Measurements from ENCODE around the gene SH3RF1.

The SH3RF1 gene

DNA sequence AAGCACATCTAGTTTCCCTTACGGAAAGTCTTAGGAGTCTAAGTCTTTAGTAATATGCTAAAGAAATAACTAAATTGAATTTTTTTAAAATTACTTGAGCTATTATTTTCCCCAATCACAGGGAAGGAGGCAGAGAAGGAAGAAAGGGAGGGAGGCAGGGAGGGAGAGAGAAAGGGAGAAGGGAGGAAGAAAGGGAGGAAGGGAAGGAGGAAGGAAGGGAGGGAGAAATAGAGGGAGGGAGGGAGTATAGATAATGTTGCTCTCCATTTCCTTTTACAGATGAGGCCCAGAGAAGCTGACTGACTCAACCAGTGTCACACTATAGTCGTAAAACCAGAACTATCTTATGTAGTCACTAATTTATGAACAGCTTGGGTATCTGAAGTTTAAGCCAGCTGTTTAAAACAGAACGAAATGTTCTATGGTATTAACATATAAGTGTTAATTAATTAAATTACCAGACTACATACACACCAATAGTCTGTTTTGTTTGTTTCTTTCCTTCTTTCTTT is 14.6 kb downstream of the SH3RF1 start:
- H3K23ac ChIP-seq (ENCODE audit: low read length), result no peak overlapping the region
- no peak overlapping the region for H2BK120ac ChIP-seq (ENCODE audit: insufficient read depth, low read length, poor library complexity)
- no peak overlapping the region for H4K91ac ChIP-seq (ENCODE audit: low read depth, low read length)
- peaks cover 4% of the 10 kb centered on the region for H3K79me1 ChIP-seq (ENCODE audit: low read length)
- H3K4me2 ChIP-seq (ENCODE audit: low read length), result no peak overlapping the region
- no peak overlapping the region for H3K4me3 ChIP-seq (ENCODE audit: low read depth, low read length)
- no peaks in the 10 kb centered on the region for H3K27me3 ChIP-seq (ENCODE audit: insufficient read depth, low read length)
- no peaks in the 10 kb centered on the region for H3K36me3 ChIP-seq (ENCODE audit: control insufficient read depth in 1 of 2, insufficient read depth in 2 of 2, low read length in 2 of 2)
- H3K4ac ChIP-seq (ENCODE audit: low read depth, low read length), result peak overlapping the region; percentile 86
- H2AFZ ChIP-seq (ENCODE audit: insufficient read depth, low read length, poor library complexity), result no peak overlapping the region
- no peak for DNase-seq
- no peak overlapping the region for H4K8ac ChIP-seq (ENCODE audit: low read depth, low read length)
- no peak overlapping the region for H2BK12ac ChIP-seq (ENCODE audit: low read length)
- H4K12ac ChIP-seq (ENCODE audit: low read depth, low read length), result no peak overlapping the region
- no peaks in the 10 kb centered on the region for H3K9me3 ChIP-seq (ENCODE audit: insufficient read depth, low read depth, low read length)
- peaks cover 9% of the 10 kb centered on the region for H3K79me2 ChIP-seq (ENCODE audit: control insufficient read depth, insufficient read depth, low read length, poor library complexity)
- no peak overlapping the region for H3K9ac ChIP-seq (ENCODE audit: low read length)
- no peak overlapping the region for H3K18ac ChIP-seq (ENCODE audit: low read length)
- no peak overlapping the region for H2BK5ac ChIP-seq (ENCODE audit: low read depth, low read length, poor library complexity)
- H3K27ac ChIP-seq (ENCODE audit: low read depth, low read length), result no peak overlapping the region
- no peak overlapping the region for H2AK5ac ChIP-seq (ENCODE audit: low read length)
- no peak overlapping the region for H3K14ac ChIP-seq (ENCODE audit: low read length)
- H3K4me1 ChIP-seq (ENCODE audit: control insufficient read depth in 1 of 2, insufficient read depth in 2 of 2, low read length in 2 of 2), result peaks cover 8 to 14% of the 10 kb centered on the region in 2 experiments
- no CpG with 5 or more reads among the region's 3 CpGs for WGBS (ENCODE audit: extremely low coverage, insufficient coverage, insufficient read length)

DNA sequence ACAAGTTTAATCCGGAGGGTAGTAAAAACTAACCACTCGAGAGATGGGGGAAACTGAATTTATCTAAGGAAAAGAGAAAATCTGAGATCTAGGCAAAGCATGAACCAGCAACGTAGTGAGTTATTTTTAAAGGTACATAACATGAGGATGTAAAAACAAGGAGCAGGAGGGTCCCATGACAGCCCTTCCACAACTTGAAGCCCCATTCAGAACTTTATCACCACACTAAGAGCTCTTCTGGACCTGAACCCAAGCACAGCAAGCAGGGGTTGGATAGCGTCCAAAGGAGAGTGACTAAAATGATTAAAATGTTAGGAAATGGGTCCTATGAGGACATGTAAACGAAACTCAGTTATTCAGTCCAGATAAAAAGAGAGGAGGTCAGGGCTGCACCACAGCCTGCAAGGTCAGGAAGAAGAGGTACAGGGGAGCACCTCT is 16.2 kb downstream of the SH3RF1 start:
- H3K14ac ChIP-seq (ENCODE audit: low read length), result no peak overlapping the region
- H2AFZ ChIP-seq (ENCODE audit: insufficient read depth, low read length, poor library complexity), result no peak overlapping the region
- no peak for DNase-seq
- H3K4me3 ChIP-seq (ENCODE audit: low read depth, low read length), result no peak overlapping the region
- H2BK12ac ChIP-seq (ENCODE audit: low read length), result no peak overlapping the region
- no peaks in the 10 kb centered on the region for H3K27me3 ChIP-seq (ENCODE audit: insufficient read depth, low read length)
- H3K23ac ChIP-seq (ENCODE audit: low read length), result no peak overlapping the region
- no peak overlapping the region for H2BK5ac ChIP-seq (ENCODE audit: low read depth, low read length, poor library complexity)
- H3K79me1 ChIP-seq (ENCODE audit: low read length), result peaks cover 3% of the 10 kb centered on the region
- no peaks in the 10 kb centered on the region for H3K9me3 ChIP-seq (ENCODE audit: insufficient read depth, low read depth, low read length)
- no peak overlapping the region for H4K12ac ChIP-seq (ENCODE audit: low read depth, low read length)
- H3K18ac ChIP-seq (ENCODE audit: low read length), result no peak overlapping the region
- no peak overlapping the region for H3K27ac ChIP-seq (ENCODE audit: low read depth, low read length)
- H2BK120ac ChIP-seq (ENCODE audit: insufficient read depth, low read length, poor library complexity), result no peak overlapping the region
- peaks cover 7 to 10% of the 10 kb centered on the region in 2 experiments for H3K4me1 ChIP-seq (ENCODE audit: control insufficient read depth in 1 of 2, insufficient read depth in 2 of 2, low read length in 2 of 2)
- no peak overlapping the region for H3K4me2 ChIP-seq (ENCODE audit: low read length)
- H2AK5ac ChIP-seq (ENCODE audit: low read length), result no peak overlapping the region
- H4K8ac ChIP-seq (ENCODE audit: low read depth, low read length), result no peak overlapping the region
- H3K4ac ChIP-seq (ENCODE audit: low read depth, low read length), result no peak overlapping the region
- peaks cover 6% of the 10 kb centered on the region for H3K79me2 ChIP-seq (ENCODE audit: control insufficient read depth, insufficient read depth, low read length, poor library complexity)
- no peak overlapping the region for H3K9ac ChIP-seq (ENCODE audit: low read length)
- no peaks in the 10 kb centered on the region for H3K36me3 ChIP-seq (ENCODE audit: control insufficient read depth in 1 of 2, insufficient read depth in 2 of 2, low read length in 2 of 2)
- no CpG with 5 or more reads among the region's 5 CpGs for WGBS (ENCODE audit: extremely low coverage, insufficient coverage, insufficient read length)
- H4K91ac ChIP-seq (ENCODE audit: low read depth, low read length), result no peak overlapping the region

DNA sequence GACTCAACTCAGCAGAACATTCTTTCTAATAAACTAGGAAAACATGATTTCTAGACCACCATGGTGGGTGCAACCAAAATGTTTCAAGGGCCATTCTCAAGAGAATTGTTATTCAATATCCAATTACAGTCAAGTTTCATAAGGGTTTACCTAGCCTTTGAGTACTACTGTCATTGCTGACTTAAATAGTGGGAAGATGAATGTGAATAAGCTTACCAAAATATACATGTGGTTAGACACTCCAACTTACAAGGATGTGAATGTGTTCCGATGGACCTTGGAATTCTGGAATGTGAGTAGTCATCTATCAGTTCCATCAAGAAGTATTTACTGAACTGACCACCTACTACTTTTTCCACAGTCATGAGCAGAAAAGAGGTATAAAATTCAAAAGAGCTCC is 16.9 kb downstream of the SH3RF1 start:
- Histone ChIP-seq H4K8ac (ENCODE audit: low read depth, low read length) (no peak overlapping the region), H3K36me3 (ENCODE audit: control insufficient read depth in 1 of 2, insufficient read depth in 2 of 2, low read length in 2 of 2) (no peaks in the 10 kb centered on the region), H3K9me3 (ENCODE audit: insufficient read depth, low read depth, low read length) (no peaks in the 10 kb centered on the region), H2BK120ac (ENCODE audit: insufficient read depth, low read length, poor library complexity) (no peak overlapping the region), H3K27ac (ENCODE audit: low read depth, low read length) (no peak overlapping the region), H2AK5ac (ENCODE audit: low read length) (no peak overlapping the region), H3K23ac (ENCODE audit: low read length) (no peak overlapping the region), H3K79me1 (ENCODE audit: low read length) (peaks cover 3% of the 10 kb centered on the region), H2AFZ (ENCODE audit: insufficient read depth, low read length, poor library complexity) (no peak overlapping the region), H2BK12ac (ENCODE audit: low read length) (no peak overlapping the region), H3K4me3 (ENCODE audit: low read depth, low read length) (no peak overlapping the region), H3K4me2 (ENCODE audit: low read length) (no peak overlapping the region), H3K79me2 (ENCODE audit: control insufficient read depth, insufficient read depth, low read length, poor library complexity) (peaks cover 5% of the 10 kb centered on the region), H3K9ac (ENCODE audit: low read length) (no peak overlapping the region), H3K27me3 (ENCODE audit: insufficient read depth, low read length) (no peaks in the 10 kb centered on the region), H4K12ac (ENCODE audit: low read depth, low read length) (no peak overlapping the region), H3K4me1 (ENCODE audit: control insufficient read depth in 1 of 2, insufficient read depth in 2 of 2, low read length in 2 of 2) (peaks cover 7 to 10% of the 10 kb centered on the region in 2 experiments), H3K14ac (ENCODE audit: low read length) (no peak overlapping the region), H3K18ac (ENCODE audit: low read length) (no peak overlapping the region), H2BK5ac (ENCODE audit: low read depth, low read length, poor library complexity) (no peak overlapping the region), H4K91ac (ENCODE audit: low read depth, low read length) (no peak overlapping the region), H3K4ac (ENCODE audit: low read depth, low read length) (no peak overlapping the region)
- no peak for DNase-seq
- WGBS (ENCODE audit: extremely low coverage, insufficient coverage, insufficient read length), result no CpG with 5 or more reads among the region's 1 CpG

GRCh38 chr4:169253113-169253671 is 17.6 kb downstream of the SH3RF1 start:
- Histone ChIP-seq H3K4me1 (ENCODE audit: control insufficient read depth in 1 of 2, insufficient read depth in 2 of 2, low read length in 2 of 2) (peaks cover 7 to 10% of the 10 kb centered on the region in 2 experiments), H3K14ac (ENCODE audit: low read length) (no peak overlapping the region), H3K18ac (ENCODE audit: low read length) (no peak overlapping the region), H3K4ac (ENCODE audit: low read depth, low read length) (no peak overlapping the region), H2BK120ac (ENCODE audit: insufficient read depth, low read length, poor library complexity) (no peak overlapping the region), H3K27me3 (ENCODE audit: insufficient read depth, low read length) (no peaks in the 10 kb centered on the region), H3K79me2 (ENCODE audit: control insufficient read depth, insufficient read depth, low read length, poor library complexity) (peaks cover 5% of the 10 kb centered on the region), H3K4me3 (ENCODE audit: low read depth, low read length) (no peak overlapping the region), H3K4me2 (ENCODE audit: low read length) (no peak overlapping the region), H2BK5ac (ENCODE audit: low read depth, low read length, poor library complexity) (no peak overlapping the region), H3K36me3 (ENCODE audit: control insufficient read depth in 1 of 2, insufficient read depth in 2 of 2, low read length in 2 of 2) (no peaks in the 10 kb centered on the region), H3K79me1 (ENCODE audit: low read length) (peaks cover 3% of the 10 kb centered on the region), H3K27ac (ENCODE audit: low read depth, low read length) (no peak overlapping the region), H2AFZ (ENCODE audit: insufficient read depth, low read length, poor library complexity) (no peak overlapping the region), H2AK5ac (ENCODE audit: low read length) (no peak overlapping the region), H3K23ac (ENCODE audit: low read length) (no peak overlapping the region), H3K9ac (ENCODE audit: low read length) (no peak overlapping the region), H4K8ac (ENCODE audit: low read depth, low read length) (no peak overlapping the region), H4K12ac (ENCODE audit: low read depth, low read length) (no peak overlapping the region), H4K91ac (ENCODE audit: low read depth, low read length) (no peak overlapping the region), H3K9me3 (ENCODE audit: insufficient read depth, low read depth, low read length) (no peaks in the 10 kb centered on the region), H2BK12ac (ENCODE audit: low read length) (no peak overlapping the region)
- WGBS (ENCODE audit: extremely low coverage, insufficient coverage, insufficient read length), result 100% methylated on average over 1 of the region's 2 CpGs
- peak in 1 of 2 donors; percentile 37 for DNase-seq

Measured in trophoblast cell (in vitro differentiated cells and primary cell).